IPS-18c (cell line): ENCODE data around the gene ZNF516.
"Not testable (repeated sequence)": the region's sequence is repeated elsewhere in the genome, so short reads cannot be mapped to it uniquely, and the experiment has no call there.

Experiments
- H3K4me3 ChIP-seq: 2 replicates; pipeline ENCODE4 v1.7.0; 2013; ENCODE audit warnings: low read depth, mild to moderate bottlenecking, low read length, moderate library complexity; ENCODE audit not compliant: insufficient read depth
- H3K9me3 ChIP-seq: one replicate; pipeline ENCODE4 v1.6.1; 2013; ENCODE audit warnings: mild to moderate bottlenecking, low read length, moderate library complexity; ENCODE audit not compliant: control insufficient read depth, insufficient read depth

ZNF516 gene

GRCh38 chr18:76483780-76484179 is 11.3 kb downstream of the ZNF516 start:
- H3K4me3 ChIP-seq, result no peak overlapping the region

GRCh38 chr18:76482971-76483691 is 11.9 kb downstream of the ZNF516 start:
- Histone ChIP-seq H3K4me3 (no peak overlapping the region), H3K9me3 (no peaks in the 10 kb centered on the region)

More at GRCh38 chr18:76483780-76484179, 11.3 kb downstream of the ZNF516 start:
- H3K9me3 ChIP-seq, result no peaks in the 10 kb centered on the region

- Histone ChIP-seq H3K9me3 (no peaks in the 10 kb centered on the region), H3K4me3 (no peak overlapping the region)
Measured at GRCh38 chr18:76482267-76482666, 12.8 kb downstream of the ZNF516 start.

- H3K9me3 ChIP-seq, result no peaks in the 10 kb centered on the region
- no peak overlapping the region for H3K4me3 ChIP-seq
Measured at GRCh38 chr18:76480913-76481312, 14.1 kb downstream of the ZNF516 start.

- Histone ChIP-seq H3K4me3 (no peak overlapping the region), H3K9me3 (no peaks in the 10 kb centered on the region)
Measured at GRCh38 chr18:76479351-76480238, 15.4 kb downstream of the ZNF516 start.

- Histone ChIP-seq H3K9me3 (no peaks in the 10 kb centered on the region), H3K4me3 (no peak overlapping the region)
Measured at GRCh38 chr18:76476665-76477561, 18.1 kb downstream of the ZNF516 start.

- H3K4me3 ChIP-seq, result no peak overlapping the region
- no peaks in the 10 kb centered on the region for H3K9me3 ChIP-seq
Measured at GRCh38 chr18:76475450-76476194, 19.4 kb downstream of the ZNF516 start.

GRCh38 chr18:76474824-76475223 is 20.2 kb downstream of the ZNF516 start:
- Histone ChIP-seq H3K9me3 (no peaks in the 10 kb centered on the region), H3K4me3 (no peak overlapping the region)

GRCh38 chr18:76473521-76473920 is 21.5 kb downstream of the ZNF516 start:
- not testable (repeated sequence) for H3K4me3 ChIP-seq, H3K9me3 ChIP-seq

- Histone ChIP-seq H3K9me3 (no peaks in the 10 kb centered on the region), H3K4me3 (no peak overlapping the region)
Measured at GRCh38 chr18:76472829-76473228, 22.2 kb downstream of the ZNF516 start.

GRCh38 chr18:76471593-76471992 is 23.4 kb downstream of the ZNF516 start:
- no peaks in the 10 kb centered on the region for H3K9me3 ChIP-seq
- no peak overlapping the region for H3K4me3 ChIP-seq

GRCh38 chr18:76468345-76469304 is 26.4 kb downstream of the ZNF516 start:
- Histone ChIP-seq H3K9me3 (no peaks in the 10 kb centered on the region), H3K4me3 (no peak overlapping the region)

- Histone ChIP-seq H3K9me3 (no peaks in the 10 kb centered on the region), H3K4me3 (no peak overlapping the region)
Measured at GRCh38 chr18:76467371-76468190, 27.5 kb downstream of the ZNF516 start.

GRCh38 chr18:76466410-76466991 is 28.5 kb downstream of the ZNF516 start:
- no peak overlapping the region for H3K4me3 ChIP-seq
- no peaks in the 10 kb centered on the region for H3K9me3 ChIP-seq
